Measurements from ENCODE around the gene ATOH1. TPM values are rescaled to one million over a fixed set of nuclear protein-coding genes. Genes with fewer than 3 reads are reported as not detected.

The ATOH1 gene
- total RNA-seq (not detected), polyA plus RNA-seq (not detected)
- long read RNA-seq, donor 1: 0 reads
- long read RNA-seq, donor 2: 0 reads
- long read RNA-seq, donor 3: 0 reads

GRCh38 chr4:93828332-93828994 lies at the start of gene ATOH1:
Gene ATOH1, plus strand, starts transcription at chr4:93828753. Its CDS starts 174 bp downstream, at chr4:93828927.
- Histone ChIP-seq H3K36me3 (no peaks in the 10 kb centered on the region), H3K27me3 (no peaks in the 10 kb centered on the region), H3K4me3 (peak within 1 kb of the TSS; percentile 4), H3K27ac (no peak within 1 kb of the TSS), H3K9me3 (no peaks in the 10 kb centered on the region), H3K4me1 (ENCODE audit: insufficient read depth) (peaks cover 5% of the 10 kb centered on the region)
- DNase-seq: peak in 1 of 5 donors; percentile 20
- intact Hi-C loops (cut with DNase I): no loop called here
- WGBS, 3 donors: 0 to 2% (median 1%) methylated on average over 45 to 46 of the region's 46 CpGs
- no peak for TF ChIP-seq POLR2A (IDR thresholded peaks at IDR 0.05)
- no peak for TF ChIP-seq CTCF (IDR thresholded peaks at IDR 0.05)
- TF ChIP-seq EP300 (IDR thresholded peaks at IDR 0.05): no peak

GRCh38 chr4:93779228-93779627 lies 49.3 kb upstream of the ATOH1 start:
- H3K4me1 ChIP-seq (ENCODE audit: insufficient read depth): no peaks in the 10 kb centered on the region
- DNase-seq: no peak
- WGBS, 3 donors: 76 to 90% (median 87%) methylated on average over 2 of the region's 2 CpGs

GRCh38 chr4:93780080-93780479 lies 48.5 kb upstream of the ATOH1 start:
- H3K4me3 ChIP-seq: no peak overlapping the region
- intact Hi-C loops (cut with DNase I): no loop called here
- no peak overlapping the region for H3K27ac ChIP-seq
- no peaks in the 10 kb centered on the region for H3K9me3 ChIP-seq
- no peaks in the 10 kb centered on the region for H3K36me3 ChIP-seq
- DNase-seq: no peak
- WGBS, 3 donors: 87 to 92% (median 88%) methylated on average over 5 of the region's 5 CpGs
- H3K27me3 ChIP-seq: no peaks in the 10 kb centered on the region
- no peak for TF ChIP-seq POLR2A (IDR thresholded peaks at IDR 0.05)
- no peak for TF ChIP-seq EP300 (IDR thresholded peaks at IDR 0.05)
- no peak for TF ChIP-seq CTCF (IDR thresholded peaks at IDR 0.05)
- no peaks in the 10 kb centered on the region for H3K4me1 ChIP-seq (ENCODE audit: insufficient read depth)

More at GRCh38 chr4:93779228-93779627, 49.3 kb upstream of the ATOH1 start:
- Histone ChIP-seq H3K27ac (no peak overlapping the region), H3K36me3 (no peaks in the 10 kb centered on the region), H3K27me3 (no peaks in the 10 kb centered on the region), H3K4me3 (no peak overlapping the region), H3K9me3 (no peaks in the 10 kb centered on the region)
- intact Hi-C loops (cut with DNase I): no loop called here
- no peak for TF ChIP-seq CTCF (IDR thresholded peaks at IDR 0.05)
- TF ChIP-seq POLR2A (IDR thresholded peaks at IDR 0.05): no peak
- TF ChIP-seq EP300 (IDR thresholded peaks at IDR 0.05): no peak

GRCh38 chr4:93781198-93781597 lies 47.4 kb upstream of the ATOH1 start:
- Histone ChIP-seq H3K4me1 (ENCODE audit: insufficient read depth) (no peaks in the 10 kb centered on the region), H3K4me3 (no peak overlapping the region), H3K9me3 (no peaks in the 10 kb centered on the region), H3K27me3 (no peaks in the 10 kb centered on the region), H3K27ac (no peak overlapping the region), H3K36me3 (no peaks in the 10 kb centered on the region)
- WGBS, 3 donors: 88 to 94% (median 94%) methylated on average over 9 of the region's 9 CpGs
- TF ChIP-seq EP300 (IDR thresholded peaks at IDR 0.05): no peak
- no peak for TF ChIP-seq POLR2A (IDR thresholded peaks at IDR 0.05)
- TF ChIP-seq CTCF (IDR thresholded peaks at IDR 0.05): no peak
- intact Hi-C loops (cut with DNase I): no loop called here
- no peak for DNase-seq
